GM18499 (cell line): ENCODE data around the gene XAF1.
"Not testable (repeated sequence)": the region's sequence is repeated elsewhere in the genome, so short reads cannot be mapped to it uniquely, and the experiment has no call there.

ENCODE experiments used
- ATAC-seq: cut with Tn5 transposase; IDR thresholded peaks from one replicate; pipeline ENCODE4 v1.9.1; 2021; ENCODE audit warnings: moderate number of reproducible peaks; ENCODE audit not compliant: insufficient read depth, unreplicated experiment

The XAF1 gene

DNA sequence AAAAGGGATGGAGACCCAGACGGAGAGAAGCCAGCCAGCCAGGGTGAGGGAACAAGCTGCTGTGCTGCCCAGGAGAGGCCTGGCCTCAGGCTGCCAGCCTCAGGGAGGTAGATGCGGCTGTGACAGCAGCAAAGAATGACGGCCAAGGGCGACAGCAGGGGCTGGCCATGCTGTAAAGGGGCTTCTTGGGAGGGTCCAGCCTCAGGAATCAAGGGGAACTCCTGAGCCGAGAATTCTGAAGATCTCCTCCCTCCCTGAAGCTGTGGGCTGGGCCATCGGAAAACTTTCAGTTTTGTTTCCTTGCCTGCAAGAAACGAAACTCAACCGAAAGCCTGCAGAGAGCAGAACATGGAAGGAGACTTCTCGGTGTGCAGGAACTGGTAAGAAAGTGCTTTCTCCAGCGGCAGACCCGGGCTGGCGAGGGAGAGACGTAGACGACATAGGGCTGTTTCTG lies at the start of gene XAF1:
TSS of gene XAF1 (plus strand) at position 316 of the 454 bp plus-strand sequence. CDS start at position 349, 33 bp downstream.
- ATAC-seq = no peak

DNA sequence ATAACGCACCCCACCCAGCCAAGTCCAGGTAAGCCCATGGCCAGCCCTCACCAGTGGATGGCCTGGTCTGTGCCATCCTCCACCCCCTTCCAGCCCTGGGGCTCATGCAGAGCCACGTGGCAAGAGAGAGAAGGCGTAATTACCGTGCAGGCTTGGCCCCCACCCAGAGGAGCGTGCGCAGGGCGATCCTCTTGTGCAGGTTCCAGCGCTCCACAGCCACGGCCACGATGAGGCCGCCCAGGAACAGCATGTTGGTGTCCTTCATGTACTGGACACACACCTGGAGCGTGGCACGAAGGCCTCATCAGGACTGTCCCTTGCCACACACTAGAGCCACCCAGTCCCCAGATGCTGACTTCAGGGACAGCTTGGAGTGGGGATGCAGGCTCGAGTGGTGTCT lies 49.3 kb upstream of the XAF1 start:
- no peak for ATAC-seq

DNA sequence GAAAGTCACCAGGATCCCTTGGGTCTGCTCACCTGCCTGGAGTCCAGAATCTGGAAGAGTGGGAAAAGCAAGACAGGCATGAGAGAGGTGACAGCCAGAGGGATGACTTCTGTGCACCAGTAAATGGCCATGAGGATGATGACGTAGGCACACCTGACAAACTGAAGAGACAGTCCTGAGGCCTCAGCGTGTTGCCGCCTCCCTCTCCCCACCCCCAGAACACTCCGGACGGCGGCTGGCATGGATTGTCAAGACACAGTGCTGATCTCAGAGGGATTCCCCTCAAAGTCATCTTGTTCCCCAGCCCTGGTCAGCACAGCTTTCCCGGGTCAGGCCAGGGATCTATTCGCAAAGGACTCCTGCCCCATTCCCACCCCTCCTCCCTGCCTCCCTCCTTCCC lies 48.9 kb upstream of the XAF1 start:
- no peak for ATAC-seq

DNA sequence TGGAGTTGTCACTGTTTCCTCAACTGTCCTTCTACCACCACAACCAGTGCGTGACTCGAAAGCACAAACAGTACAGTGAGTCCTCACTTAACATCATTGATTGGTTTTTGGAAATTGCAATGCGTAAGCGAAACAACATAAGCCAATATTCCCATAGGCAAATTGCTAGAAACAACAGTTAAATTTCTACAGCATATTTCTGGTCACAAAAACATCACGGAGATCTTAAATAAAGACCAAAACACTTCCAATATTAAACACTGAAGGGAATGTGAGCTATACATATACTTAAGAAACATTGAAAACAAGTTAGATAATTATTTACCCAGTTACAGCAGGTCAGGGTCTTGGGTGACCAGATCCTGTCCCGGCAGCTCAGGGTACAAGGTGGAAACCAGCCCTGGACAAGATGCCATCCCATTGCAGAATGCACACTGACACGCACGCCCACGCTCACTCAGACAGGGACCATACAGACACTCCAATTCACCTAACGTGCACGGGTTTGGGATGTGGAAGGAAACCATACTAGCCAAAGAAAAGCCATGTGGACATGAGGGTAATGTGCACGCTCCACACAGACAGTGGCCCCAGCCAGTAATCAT lies 47.4 kb upstream of the XAF1 start:
- ATAC-seq = no peak

- no peak for ATAC-seq
These were observed 45.5 kb upstream of the XAF1 start for GRCh38 chr17:6710317-6710716.

GRCh38 chr17:6711081-6711674 lies 44.7 kb upstream of the XAF1 start:
- ATAC-seq = no peak

DNA sequence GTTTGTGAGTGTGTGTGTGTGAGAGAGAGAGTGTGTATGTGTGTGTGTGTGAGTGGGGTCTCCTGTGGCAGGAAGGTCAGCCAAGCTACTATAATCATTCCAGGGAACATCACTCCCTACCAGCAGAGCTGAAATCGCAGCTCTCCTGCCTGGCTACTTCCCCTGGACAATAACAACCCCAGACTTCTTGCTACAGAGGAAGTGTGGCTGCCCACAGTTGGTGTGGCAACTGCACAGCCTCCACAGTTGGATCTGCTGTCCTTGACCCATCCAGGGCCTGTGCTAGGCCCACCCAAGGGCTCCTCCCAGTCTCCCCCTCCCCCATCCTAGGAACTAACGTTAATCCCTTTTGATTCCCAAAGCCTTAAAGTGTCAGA lies 44.2 kb upstream of the XAF1 start:
- no peak for ATAC-seq

DNA sequence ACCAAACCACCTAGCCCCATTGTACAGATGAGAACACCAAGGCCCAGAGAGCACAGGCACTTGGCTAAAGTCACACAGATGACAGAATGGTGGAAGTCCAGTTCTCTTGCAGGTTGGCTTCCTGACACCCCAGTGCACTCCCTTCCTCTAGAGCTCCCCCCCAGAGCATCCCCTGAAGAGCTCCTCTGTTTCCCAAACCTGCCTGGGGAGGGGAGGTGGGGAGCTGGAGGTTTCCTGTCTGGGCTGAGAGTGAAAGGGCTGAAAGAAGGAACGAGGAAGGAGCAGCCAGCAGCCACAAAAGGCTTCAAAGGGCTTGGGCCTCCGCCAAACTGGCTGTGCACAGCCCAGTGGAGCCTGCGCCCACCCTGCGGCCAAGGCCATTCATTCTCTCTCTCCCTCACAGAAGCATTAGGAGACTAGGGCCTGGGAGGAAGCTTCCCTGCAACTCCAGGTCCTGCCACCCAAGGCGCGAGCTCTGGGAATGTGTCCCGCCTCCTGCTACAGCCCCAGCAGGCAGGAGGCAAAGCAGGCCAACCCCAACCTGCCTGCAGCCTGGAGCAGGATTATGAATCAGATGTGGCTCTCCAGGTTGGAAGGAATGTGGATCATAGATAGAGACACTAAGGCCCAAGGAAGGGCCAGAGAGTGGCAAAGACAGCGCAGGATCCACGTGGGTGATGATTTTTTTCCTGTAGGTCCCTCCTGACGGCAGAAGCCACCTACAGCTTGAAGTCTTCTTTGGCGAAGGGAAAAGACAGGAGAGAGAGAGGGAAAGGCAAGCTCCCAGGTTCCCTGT lies 43.6 kb upstream of the XAF1 start:
- no peak for ATAC-seq

GRCh38 chr17:6712854-6713129 lies 43.1 kb upstream of the XAF1 start:
- no peak for ATAC-seq

DNA sequence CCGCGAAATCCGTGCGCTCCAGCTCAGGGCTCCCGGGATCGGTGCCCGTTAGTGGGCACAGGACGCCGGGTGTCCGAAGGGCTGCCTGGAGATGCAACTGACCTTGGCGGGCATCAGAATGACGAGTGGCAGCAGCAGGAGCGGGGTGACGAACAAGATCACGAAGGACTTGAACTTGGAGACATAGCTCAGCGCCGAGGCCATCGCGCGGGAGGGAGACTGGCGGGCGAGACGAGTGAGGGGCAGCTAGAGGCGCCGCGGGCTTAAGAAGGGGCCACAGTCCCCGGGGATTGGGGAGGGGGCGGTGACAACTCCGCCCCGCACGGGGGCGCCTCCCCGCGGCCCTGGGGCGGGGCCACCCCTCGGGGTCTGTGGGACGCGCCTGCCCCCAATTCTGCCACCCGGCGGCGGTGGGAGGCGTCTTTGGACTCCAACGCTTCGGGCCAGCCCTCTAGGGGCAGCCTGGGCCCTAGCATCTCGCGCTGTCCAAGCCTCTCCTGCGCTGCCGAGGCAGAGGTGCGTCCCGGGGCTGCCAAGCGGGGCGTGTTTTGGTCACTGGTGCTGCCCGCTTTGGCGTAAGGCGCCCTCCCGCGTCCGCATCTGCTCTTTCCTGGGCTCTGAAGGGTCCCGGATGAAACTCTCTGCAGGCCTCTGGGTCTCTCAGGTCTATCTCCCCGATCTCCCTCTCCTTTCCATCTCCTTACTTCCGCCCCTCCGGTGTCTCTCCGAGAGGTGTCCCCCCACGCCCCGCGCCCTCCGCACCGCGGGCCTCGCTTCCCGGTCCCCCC lies 42.5 kb upstream of the XAF1 start, which contains the start of gene SLC13A5:
TSS of gene SLC13A5 (minus strand) at position 240 of the 788 bp plus-strand sequence. CDS start at position 204, 36 bp downstream.
- ATAC-seq = no peak

DNA sequence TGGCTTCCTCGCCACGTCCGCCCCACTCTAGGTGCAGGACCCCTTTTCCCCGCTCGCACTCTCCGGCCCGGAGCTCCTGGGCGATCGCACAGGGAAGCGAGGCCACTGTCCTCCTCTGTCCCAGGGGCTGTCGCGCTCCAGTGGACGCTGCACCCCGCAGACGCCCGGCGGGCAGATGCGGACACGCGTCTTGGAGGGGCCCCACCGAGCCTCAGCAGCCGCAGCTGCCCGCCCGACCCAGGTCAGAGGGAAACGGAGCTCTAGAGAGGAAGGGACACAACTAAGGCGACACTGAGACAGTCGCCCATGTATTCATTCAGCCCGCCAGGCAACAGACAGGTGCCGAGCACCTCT lies 42.0 kb upstream of the XAF1 start:
- no peak for ATAC-seq

DNA sequence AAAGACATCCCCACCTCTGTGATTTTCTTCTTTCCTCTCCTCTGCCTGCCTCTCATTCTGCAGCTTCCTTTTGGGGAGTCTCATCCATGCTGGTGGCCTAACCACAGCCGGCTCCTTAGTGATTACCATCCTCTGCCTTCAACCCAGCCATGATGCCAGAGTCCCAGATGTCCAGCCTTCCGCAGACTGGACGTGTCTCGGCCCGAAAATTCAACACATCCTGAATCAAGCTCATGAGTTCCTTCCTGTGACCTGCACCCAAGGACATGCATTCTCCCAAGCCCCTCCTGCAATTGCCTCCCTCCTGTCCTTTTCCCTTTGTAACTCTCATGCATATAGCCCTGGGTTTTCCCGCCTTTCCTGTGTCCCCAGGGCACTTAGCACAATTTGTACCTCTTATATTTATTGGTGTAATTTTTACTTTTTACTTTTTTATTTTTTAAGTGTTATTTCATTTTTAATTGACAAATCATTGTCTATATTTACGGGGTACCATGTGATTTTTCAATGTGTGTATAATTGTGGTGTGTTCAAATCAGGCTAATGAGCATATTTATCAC lies 41.5 kb upstream of the XAF1 start:
- no peak for ATAC-seq

DNA sequence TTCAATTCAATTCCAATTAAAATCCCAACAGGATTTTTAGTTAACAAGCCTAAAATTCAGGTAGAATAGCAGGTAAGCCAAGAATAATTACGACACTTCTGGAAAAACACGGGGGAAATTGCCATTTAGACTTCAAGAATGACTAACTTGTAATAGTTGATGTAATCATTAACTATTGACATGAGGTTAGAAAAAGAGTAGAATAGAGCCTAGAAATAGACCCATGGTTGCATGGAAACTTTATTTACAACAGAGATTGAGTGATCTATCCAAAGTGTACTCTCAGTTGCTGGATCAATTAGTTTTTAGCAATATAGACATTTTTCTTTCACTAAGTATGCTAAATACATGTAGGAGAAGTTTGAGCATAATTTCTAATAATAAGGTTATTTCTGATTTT lies 39.1 kb upstream of the XAF1 start:
- ATAC-seq = no peak

DNA sequence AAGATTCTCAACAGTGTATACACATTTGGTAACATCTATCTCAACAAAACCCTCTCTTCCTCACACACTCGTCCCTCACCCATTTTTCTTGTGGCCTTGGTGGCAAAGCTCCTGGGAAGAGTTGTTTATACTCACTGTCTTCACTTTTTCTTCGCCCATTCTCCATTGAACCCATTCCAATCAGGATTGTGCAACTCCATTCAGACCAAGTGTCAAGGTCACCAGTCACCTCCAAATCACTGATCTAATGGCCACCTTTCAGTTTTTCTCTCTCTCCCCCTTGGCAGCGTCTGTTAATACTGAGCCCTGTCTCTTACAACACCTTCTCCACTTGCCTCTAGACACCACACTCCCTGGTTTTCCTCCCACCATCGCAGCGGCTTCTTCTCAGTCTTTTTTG lies 34.1 kb upstream of the XAF1 start:
- no peak for ATAC-seq

DNA sequence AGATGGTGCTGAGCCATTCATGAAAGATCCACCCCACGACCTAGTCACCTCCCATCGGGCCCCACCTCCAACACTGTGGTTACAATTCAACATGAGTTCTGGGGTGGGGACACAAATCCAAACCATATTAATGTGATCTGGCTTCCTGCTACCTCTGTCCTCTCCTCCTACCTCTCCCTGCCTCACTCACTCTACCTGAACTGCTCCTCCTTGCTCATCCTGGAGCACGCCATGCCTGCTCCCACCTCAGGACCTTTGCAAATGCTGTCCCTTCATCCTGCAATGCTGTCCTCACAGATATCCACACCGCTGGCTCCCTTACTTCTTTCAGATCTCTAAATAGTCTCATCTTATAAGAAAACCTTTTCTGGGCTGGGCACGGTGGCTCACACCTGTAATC lies 31.8 kb upstream of the XAF1 start:
- ATAC-seq = no peak

- ATAC-seq = no peak
These were observed 26.3 kb upstream of the XAF1 start for GRCh38 chr17:6729531-6729930.

DNA sequence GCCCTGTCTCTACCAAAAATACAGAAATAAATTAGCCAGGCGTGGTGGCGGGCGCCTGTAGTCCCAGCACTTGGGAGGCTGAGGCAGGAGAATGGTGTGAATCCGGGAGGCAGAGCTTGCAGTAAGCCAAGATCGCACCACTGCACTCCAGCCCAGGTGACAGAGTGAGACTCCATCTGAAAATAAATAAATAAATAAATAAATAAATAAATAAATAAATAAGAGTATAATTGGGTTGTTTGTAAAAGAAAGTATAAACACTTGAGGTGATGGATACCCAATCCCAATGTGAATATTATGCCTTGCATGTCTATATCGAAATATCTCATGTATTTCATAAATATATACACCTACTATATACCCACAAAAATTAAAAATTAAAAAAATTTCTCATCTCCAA lies 9.2 kb upstream of the XAF1 start:
- ATAC-seq = not testable (repeated sequence)

DNA sequence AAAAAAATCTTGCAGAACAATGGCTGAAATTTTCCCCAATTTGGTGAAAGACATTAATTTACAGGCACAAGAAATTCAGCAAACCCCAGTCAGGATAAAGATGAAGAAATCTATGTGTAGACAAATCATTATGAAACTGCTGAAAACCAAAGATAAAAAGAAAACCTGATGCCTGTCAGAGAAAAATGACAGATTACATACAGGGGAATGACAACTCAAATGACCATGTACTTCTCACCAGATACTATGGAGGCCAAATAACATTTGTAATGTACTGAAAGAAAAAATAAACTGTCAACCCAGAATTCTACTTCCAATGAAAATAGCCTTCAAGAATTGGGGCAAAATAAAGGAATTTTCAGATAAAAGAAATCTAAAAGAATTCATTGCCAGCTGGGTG lies 7.2 kb upstream of the XAF1 start:
- no peak for ATAC-seq

DNA sequence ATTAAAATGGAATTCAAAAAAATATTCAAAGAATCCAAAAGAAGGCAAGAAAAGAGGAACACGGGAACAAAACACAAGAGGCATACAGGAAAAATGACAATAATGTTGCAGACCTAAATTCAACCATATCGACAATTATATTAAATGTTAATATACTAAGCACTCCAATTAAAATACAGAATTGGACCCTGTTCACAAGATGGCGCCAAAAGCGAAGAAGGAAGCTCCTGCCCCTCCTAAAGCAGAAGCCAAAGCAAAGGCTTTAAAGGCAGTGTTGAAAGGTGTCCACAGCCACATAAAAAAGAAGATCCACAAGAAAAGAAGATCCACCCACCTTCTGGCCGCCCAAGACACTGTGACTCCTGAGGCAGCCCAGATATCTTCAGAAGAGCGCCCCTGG lies 6.3 kb upstream of the XAF1 start:
- ATAC-seq = no peak

- no peak for ATAC-seq
These were observed 3.6 kb upstream of the XAF1 start for GRCh38 chr17:6752068-6752909.
